ENCODE results near the gene ACAA1.

- TF ChIP-seq ATF3 (IDR thresholded peaks at IDR 0.05) (no peak), ZNF274 (IDR thresholded peaks at IDR 0.05; ENCODE audit: low read depth, low read length) (no peak), POLR2AphosphoS5 (IDR thresholded peaks at IDR 0.05; ENCODE audit: low read depth, low read length) (no peak), CTCF (IDR thresholded peaks at IDR 0.05 in 2 of 3, conservative IDR thresholded peaks at IDR 0.05 in 1 of 3; ENCODE audit: borderline replicate concordance in 1 of 3, insufficient read depth in 1 of 3, low read depth in 2 of 3, low read length in 2 of 3) (no peak), EZH2 (IDR thresholded peaks at IDR 0.05) (no peak)
These were observed 34.5 kb downstream of the ACAA1 start for GRCh38 chr3:38102444-38102814.
